HG02678 (cell line): Measurements from ENCODE around the gene SULT6B1.

Experiments used
- ATAC-seq: cut with Tn5 transposase; IDR thresholded peaks from one replicate; pipeline ENCODE4 v1.9.1; 2021; ENCODE audit warnings: mild to moderate bottlenecking, moderate library complexity; ENCODE audit not compliant: unreplicated experiment

Gene SULT6B1

DNA sequence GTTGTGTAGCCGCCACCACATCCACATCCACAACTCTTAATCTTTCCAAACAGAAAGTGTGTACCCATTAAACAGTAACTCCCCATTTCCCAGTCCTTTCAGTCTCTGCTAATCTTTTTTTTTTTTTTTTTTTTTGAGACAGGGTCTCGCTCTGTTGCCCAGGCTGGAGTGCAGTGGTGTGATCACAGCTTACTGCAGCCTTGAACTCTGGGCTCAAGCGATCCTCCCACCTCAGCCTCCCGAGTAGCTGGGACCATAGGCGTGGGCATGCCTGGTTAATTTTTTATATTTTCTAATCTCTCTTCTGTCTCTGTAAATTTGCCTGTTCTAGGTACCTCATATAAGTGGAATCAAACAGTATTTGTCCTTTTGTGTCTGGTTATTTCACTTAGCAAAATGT is 35.2 kb downstream of the SULT6B1 start:
- no peak for ATAC-seq

DNA sequence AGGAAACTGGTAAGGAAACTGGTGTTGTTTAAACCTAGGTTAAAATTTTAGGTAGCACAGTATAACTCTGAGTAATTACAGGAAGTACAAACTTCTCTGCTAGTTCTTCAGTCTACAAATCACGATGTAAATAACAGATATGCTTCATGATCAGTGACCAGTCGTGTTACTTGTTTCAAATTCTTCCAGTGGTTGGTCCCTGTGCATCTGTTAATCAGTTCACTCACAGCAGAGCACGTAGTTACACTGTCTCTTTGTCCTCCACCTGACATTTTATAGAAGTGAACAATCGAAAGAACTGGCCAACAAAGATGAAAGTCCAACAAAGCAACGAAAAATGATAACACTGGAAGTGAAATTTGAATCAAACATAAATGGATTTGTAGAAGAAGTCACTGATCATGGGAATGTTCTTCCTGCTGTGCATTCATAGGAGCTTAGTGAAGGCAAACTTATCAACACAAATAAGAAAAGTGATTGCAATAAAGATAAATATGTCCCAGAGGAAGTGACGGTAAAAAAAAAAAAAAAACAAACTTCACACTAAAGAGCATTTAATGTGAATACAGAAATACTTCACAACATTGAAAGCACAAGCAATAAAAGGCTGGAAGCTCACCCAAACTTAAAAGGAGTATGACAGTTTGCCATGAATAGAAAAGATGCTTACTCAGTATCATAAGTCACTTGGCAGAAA is 38.7 kb downstream of the SULT6B1 start:
- ATAC-seq, result no peak

DNA sequence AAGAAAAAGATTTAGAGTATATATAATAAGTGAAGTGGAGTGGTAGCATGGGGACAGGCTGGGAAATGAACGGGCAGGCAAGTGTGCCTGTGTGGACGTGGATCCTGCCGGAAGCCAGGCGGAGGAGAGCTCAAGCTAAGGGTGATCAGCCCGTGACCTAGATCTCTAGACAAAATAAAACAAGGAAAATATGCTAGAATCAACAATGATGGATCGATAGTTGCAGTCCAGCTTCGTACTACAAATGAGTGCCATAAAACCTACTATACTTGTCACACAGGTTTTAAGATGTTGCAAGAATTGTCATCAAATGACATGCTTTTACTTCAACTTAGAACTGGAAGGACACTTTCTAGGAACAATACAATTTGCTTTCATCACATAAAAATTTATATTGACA is 40.1 kb downstream of the SULT6B1 start:
- ATAC-seq, result no peak

GRCh38 chr2:37146062-37146461 is 42.4 kb downstream of the SULT6B1 start:
- no peak for ATAC-seq

DNA sequence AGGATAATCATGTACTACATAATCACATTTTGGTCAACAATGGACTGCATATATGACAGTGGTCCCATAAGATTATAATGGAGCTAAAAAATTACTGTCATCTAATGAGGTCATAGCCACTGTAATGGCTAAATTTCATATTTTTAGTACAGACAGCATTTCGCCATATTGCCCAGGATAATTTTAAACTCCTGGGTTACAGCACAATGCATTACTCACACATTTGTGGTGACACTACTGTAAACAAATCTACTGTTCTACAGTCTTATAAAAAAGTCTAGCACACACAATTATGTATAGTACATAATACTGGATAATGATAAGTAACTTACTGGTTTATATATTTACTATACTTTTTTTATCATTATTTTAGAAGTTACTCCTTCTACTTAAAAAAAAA is 44.5 kb downstream of the SULT6B1 start:
- no peak for ATAC-seq

DNA sequence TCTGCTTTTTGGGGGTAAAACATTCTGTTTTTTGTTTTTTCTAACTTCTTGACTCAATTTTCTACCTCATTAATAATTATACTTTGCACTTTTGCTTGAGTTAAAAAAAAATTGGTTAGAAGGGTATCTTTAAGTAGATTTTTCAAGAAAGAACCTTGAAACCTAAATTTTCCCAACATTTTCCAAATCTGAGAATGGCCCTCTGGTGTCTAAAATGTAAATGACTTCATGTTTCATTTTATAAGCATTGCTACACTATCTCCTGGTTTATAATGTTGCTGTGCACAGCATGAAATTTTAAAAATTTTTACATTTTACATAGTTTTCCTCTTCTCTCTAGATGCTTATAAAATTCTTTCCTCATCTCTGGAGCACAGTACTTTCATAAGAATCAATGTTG is 45.9 kb downstream of the SULT6B1 start:
- ATAC-seq, result no peak

DNA sequence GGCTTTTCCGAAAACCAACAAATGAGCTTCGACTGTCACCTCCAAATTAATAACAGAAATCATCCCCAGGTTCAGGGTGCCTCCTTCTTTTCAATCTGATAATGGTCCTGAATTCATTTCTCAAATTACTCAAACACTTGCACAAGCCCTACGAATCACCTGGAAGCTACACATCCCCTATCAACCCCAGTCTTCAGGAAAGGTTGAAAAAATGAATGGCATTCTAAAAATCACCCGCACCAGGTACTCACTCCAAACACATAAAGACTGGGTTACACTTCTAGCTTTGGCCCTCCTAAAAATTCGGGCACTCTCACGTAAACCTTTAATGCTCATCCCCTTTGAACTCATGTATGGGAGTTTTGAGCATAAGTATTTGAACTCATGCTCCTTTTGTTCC is 55.6 kb downstream of the SULT6B1 start:
- no peak for ATAC-seq

- no peak for ATAC-seq
Observed at GRCh38 chr2:37125416-37125815, 63.1 kb downstream of the SULT6B1 start.

GRCh38 chr2:37119157-37119556 is 69.3 kb downstream of the SULT6B1 start:
- no peak for ATAC-seq
